ENCODE measurements around the gene DRC1. TPM values are rescaled to one million over a fixed set of nuclear protein-coding genes. Genes with fewer than 3 reads are reported as not detected.

Gene DRC1
- total RNA-seq, 3 donors from 2014 or later (not counting 1 experiment from before 2014, with no cell fraction given): not detected

DNA sequence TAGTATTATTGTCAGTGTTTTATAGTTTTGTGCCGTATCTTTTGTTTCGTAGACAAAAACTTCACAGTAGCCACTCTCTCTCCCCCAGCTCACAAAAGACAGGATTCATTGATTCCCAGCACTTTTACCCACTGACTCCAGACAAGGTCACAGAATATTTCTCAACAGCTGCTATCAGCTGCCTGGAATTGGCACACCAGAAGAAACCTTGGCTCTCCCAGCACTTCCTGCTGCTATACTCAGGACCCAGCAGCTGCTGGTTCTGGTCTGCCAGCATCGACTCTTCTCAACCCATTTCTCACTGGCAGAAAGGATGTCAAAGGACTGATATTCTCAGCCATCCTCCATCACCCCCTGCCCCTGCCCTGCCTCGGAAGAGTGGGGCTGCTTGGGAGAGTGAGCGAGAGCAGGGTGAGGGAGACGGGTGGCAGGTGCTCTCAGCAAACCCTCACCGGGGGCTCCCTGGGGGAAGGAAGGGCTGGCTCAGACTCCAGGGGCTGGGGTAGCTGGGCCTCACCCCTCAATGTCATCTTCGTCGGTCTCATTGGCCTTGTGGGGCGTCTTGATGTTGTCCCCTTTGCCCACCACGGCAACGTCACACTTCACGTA lies 82.3 kb downstream of the DRC1 start:
- Mint-ChIP-seq H3K4me1 (no peaks in the 10 kb centered on the region), H3K27me3 (ENCODE audit: low read depth in 2 of 2) (no peaks in the 10 kb centered on the region), H3K4me3 (no peak overlapping the region), H3K27ac (no peak overlapping the region), H3K36me3 (no peaks in the 10 kb centered on the region), H3K9me3 (no peaks in the 10 kb centered on the region)
- Histone ChIP-seq H3K36me3 (ENCODE audit: control insufficient read depth, insufficient read depth, low read length) (no peaks in the 10 kb centered on the region), H3K9me3 (ENCODE audit: control insufficient read depth, insufficient read depth, low read length) (no peaks in the 10 kb centered on the region), H3K27ac (ENCODE audit: low read length) (no peak overlapping the region), H3K27me3 (ENCODE audit: control insufficient read depth, insufficient read depth, low read length) (no peaks in the 10 kb centered on the region), H3K4me3 (ENCODE audit: low read length) (no peak overlapping the region), H3K4me1 (ENCODE audit: control insufficient read depth, insufficient read depth, low read length) (no peaks in the 10 kb centered on the region)
- DNase-seq: no peak
- TF ChIP-seq, protein P1, sequence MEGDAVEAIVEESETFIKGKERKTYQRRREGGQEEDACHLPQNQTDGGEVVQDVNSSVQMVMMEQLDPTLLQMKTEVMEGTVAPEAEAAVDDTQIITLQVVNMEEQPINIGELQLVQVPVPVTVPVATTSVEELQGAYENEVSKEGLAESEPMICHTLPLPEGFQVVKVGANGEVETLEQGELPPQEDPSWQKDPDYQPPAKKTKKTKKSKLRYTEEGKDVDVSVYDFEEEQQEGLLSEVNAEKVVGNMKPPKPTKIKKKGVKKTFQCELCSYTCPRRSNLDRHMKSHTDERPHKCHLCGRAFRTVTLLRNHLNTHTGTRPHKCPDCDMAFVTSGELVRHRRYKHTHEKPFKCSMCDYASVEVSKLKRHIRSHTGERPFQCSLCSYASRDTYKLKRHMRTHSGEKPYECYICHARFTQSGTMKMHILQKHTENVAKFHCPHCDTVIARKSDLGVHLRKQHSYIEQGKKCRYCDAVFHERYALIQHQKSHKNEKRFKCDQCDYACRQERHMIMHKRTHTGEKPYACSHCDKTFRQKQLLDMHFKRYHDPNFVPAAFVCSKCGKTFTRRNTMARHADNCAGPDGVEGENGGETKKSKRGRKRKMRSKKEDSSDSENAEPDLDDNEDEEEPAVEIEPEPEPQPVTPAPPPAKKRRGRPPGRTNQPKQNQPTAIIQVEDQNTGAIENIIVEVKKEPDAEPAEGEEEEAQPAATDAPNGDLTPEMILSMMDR (IDR thresholded peaks at IDR 0.05): no peak
- WGBS (ENCODE audit: insufficient coverage): 88% methylated on average over 13 of the region's 13 CpGs
- intact Hi-C loops (cut with micrococcal nuclease): no loop called here
- no peak for ATAC-seq

DNA sequence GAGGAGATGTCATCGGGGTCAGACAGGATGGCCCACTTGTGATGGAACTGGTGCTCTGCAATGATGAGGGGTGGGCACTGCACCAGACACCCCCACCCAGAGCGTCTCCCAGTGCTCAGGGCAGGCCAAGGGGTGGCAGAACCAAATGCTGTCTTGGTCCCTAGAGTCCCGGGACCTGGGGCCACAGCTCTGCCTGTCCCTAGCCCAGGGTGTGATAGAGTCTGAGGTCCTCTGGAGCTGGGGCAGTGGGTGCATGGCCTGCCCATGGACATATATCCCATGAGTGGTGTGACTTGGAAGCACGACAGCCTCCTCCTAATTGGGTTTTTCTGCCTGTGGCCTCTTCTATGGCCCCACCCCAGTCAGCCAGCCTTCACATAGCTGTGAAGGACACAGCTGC lies 82.9 kb downstream of the DRC1 start:
- Histone ChIP-seq H3K4me1 (ENCODE audit: control insufficient read depth, insufficient read depth, low read length) (no peaks in the 10 kb centered on the region), H3K4me3 (ENCODE audit: low read length) (no peak overlapping the region), H3K9me3 (ENCODE audit: control insufficient read depth, insufficient read depth, low read length) (no peaks in the 10 kb centered on the region), H3K36me3 (ENCODE audit: control insufficient read depth, insufficient read depth, low read length) (no peaks in the 10 kb centered on the region), H3K27me3 (ENCODE audit: control insufficient read depth, insufficient read depth, low read length) (no peaks in the 10 kb centered on the region), H3K27ac (ENCODE audit: low read length) (no peak overlapping the region)
- 85% methylated on average over 4 of the region's 4 CpGs for WGBS (ENCODE audit: insufficient coverage)
- Mint-ChIP-seq H3K27me3 (ENCODE audit: low read depth in 2 of 2) (no peaks in the 10 kb centered on the region), H3K36me3 (no peaks in the 10 kb centered on the region), H3K27ac (no peak overlapping the region), H3K4me3 (no peak overlapping the region), H3K4me1 (no peaks in the 10 kb centered on the region), H3K9me3 (no peaks in the 10 kb centered on the region)
- ATAC-seq (no peak), DNase-seq (no peak)
- intact Hi-C loops (cut with micrococcal nuclease): no loop called here
- TF ChIP-seq, protein P1 (IDR thresholded peaks at IDR 0.05): no peak

DNA sequence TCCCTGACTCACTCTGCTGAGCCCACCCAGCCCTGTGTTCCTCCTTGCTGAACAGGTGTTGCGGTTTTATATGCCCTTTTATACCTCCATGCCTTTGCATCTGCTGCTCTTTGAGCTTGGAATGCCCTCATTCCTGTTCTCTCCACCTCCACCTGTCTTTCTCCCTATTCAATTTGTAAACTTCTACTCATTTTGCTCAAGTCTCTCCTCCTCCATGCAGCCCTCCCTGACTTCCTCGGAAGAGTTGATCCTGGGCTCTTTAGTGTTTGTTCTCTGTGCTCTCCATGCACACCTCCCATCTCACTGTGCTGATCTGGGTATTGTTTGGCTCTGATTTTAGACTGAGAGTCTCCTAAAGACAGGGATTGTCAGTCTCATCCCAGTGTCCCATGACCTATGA lies 83.4 kb downstream of the DRC1 start:
- H3K9me3 ChIP-seq (ENCODE audit: control insufficient read depth, insufficient read depth, low read length): no peaks in the 10 kb centered on the region
- ATAC-seq (no peak), DNase-seq (no peak)
- no peak overlapping the region for H3K27ac ChIP-seq (ENCODE audit: low read length)
- no peak overlapping the region for H3K4me3 Mint-ChIP-seq
- intact Hi-C loops (cut with micrococcal nuclease): no loop called here
- H3K36me3 Mint-ChIP-seq: no peaks in the 10 kb centered on the region
- H3K4me1 Mint-ChIP-seq: no peaks in the 10 kb centered on the region
- TF ChIP-seq, protein P1 (IDR thresholded peaks at IDR 0.05): no peak
- H3K27me3 Mint-ChIP-seq (ENCODE audit: low read depth in 2 of 2): no peaks in the 10 kb centered on the region
- no peaks in the 10 kb centered on the region for H3K36me3 ChIP-seq (ENCODE audit: control insufficient read depth, insufficient read depth, low read length)
- H3K27me3 ChIP-seq (ENCODE audit: control insufficient read depth, insufficient read depth, low read length): no peaks in the 10 kb centered on the region
- H3K9me3 Mint-ChIP-seq: no peaks in the 10 kb centered on the region
- WGBS (ENCODE audit: insufficient coverage): 93% methylated on average over 2 of the region's 2 CpGs
- H3K4me1 ChIP-seq (ENCODE audit: control insufficient read depth, insufficient read depth, low read length): no peaks in the 10 kb centered on the region
- no peak overlapping the region for H3K4me3 ChIP-seq (ENCODE audit: low read length)
- H3K27ac Mint-ChIP-seq: no peak overlapping the region
